NCI-H345 treated with DMSO at 0.1 percent for 48 hours (cell line): ENCODE results near the gene C13orf46.

ENCODE experiments used
- DNase-seq: peaks from one replicate; lab custom pipeline; 2025; ENCODE audit not compliant: unreplicated experiment; lab: John Stamatoyannopoulos, UW

Gene C13orf46

DNA sequence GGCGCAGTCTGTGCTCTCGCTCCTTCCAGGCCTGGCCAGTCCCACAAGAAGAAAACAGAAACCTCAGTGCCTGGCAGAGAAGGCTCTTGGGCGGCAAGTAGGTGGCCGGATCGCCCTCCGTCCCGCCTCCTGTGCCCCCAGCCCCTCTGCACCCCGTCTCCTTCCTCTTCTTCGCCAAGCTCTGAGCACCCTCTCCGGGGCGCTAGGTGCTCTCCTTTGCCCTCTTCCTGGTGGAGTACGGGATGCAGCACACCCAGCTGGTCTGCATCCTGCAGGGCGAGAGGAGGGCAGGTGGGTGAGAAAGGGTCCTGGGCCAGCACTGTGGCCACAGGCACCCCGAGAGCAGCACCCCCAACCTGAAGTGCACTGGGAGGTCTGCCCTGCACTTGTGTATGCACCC lies 17.3 kb downstream of the C13orf46 start:
- DNase-seq, result no peak

DNA sequence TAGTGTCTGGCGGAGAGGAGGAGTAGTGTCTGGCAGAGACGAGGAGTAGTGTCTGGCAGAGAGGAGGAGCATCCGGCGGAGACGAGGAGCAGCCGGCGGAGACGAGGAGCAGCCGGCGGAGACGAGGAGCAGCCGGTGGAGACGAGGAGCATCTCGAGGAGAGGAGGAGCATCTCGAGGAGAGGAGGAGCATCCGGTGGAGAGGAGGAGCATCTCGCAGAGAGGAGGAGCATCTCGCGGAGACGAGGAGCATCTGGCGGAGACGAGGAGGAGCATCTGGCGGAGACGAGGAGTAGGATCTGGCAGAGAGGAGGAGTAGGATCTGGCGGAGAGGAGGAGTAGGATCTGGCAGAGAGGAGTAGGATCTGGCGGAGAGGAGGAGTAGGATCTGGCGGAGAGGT lies 18.2 kb downstream of the C13orf46 start:
- DNase-seq, result no peak

DNA sequence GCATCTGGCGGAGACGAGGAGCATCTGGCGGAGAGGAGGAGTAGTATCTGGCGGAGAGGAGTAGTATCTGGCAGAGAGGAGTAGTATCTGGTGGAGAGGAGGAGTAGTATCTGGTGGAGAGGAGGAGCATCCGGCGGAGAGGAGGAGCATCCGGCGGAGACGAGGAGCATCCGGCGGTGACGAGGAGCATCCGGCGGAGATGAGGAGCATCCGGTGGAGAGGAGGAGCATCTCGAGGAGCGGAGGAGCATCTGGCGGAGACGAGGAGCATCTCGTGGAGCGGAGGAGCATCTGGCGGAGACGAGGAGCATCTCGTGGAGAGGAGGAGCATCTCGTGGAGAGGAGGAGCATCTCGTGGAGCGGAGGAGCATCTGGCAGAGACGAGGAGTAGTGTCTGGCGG lies 18.6 kb downstream of the C13orf46 start:
- no peak for DNase-seq

DNA sequence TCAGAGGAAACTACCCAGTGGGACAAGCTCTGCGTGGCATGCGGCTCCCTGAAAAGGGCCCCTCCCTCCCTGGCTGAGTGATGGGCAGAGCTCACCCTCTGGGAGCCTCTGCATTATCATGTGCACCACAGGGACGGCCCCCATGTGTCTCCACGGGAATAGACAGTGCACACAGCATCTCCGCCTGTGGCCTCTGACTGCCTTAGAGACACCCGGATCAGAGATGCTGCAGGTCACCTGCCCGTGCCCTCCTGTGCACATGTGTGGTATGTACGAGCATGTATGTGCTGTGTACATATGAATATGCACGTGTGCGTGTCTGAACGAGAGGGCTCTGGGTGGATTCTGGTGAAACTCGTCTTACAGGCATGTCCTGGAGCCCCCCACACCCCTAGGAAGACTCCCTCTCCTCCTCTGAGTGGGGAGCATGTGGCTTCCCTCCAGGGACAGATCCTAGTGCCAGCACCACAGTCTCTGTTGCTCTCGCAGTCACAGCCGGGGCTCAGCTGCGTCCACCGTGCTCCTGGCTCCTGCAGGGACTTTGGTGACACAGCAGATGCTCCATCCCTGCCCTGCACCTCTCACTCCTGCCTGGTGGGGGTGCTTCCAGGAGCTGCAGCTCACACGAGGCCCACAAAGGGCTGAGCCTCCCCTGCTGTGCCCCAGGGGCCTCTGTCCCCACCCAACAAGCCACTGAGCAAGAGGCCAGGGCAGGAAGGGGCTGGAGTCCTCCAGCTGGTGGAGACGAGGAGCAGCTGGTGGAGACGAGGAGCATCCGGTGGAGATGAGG lies 19.6 kb downstream of the C13orf46 start:
- DNase-seq, result no peak

DNA sequence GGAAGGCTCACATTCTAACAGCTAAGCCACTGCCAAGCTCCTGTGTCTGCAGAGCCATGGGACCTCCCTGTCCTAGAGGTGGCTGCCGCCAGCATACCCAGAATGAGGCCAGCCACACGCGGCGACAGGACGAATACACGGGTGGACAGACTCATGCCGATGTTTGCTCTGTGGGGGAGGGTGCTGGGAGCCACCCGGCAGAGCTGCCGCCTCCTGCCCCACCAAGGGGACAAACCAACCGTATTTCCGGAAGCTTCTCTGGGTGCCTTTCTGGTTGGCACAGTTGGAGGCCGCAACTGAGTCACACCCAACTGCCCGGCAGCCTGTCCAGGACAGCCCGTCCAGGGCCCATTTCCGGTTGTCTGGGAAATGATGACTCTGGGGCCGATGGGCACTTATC lies 20.3 kb downstream of the C13orf46 start:
- DNase-seq, result no peak

DNA sequence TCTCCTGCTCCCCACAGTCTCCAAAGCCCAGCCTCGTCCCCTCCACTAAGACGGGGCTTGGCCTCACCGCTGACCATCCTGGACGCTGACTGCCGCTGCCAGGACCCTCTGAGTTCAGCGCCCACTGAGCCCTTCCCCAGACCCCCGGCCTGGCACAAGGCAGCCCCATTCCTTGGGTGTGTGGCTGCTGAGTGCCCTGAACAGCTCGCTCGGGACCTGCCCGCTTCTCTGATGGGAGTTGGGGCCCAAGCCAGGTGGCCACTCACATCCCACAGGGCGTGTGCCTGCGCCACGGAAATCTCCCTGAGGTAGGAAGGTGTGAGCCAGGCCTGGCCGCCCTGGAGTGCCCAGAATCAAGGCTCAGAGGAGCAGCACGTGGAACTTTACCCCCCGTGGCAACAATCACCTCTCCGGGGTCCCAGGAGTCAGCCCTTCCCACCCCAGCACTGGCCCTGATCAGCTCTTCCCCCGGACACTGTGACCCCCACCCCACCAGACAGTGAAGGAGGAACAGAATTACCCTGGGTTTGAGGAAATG lies 20.8 kb downstream of the C13orf46 start:
- DNase-seq, result no peak

DNA sequence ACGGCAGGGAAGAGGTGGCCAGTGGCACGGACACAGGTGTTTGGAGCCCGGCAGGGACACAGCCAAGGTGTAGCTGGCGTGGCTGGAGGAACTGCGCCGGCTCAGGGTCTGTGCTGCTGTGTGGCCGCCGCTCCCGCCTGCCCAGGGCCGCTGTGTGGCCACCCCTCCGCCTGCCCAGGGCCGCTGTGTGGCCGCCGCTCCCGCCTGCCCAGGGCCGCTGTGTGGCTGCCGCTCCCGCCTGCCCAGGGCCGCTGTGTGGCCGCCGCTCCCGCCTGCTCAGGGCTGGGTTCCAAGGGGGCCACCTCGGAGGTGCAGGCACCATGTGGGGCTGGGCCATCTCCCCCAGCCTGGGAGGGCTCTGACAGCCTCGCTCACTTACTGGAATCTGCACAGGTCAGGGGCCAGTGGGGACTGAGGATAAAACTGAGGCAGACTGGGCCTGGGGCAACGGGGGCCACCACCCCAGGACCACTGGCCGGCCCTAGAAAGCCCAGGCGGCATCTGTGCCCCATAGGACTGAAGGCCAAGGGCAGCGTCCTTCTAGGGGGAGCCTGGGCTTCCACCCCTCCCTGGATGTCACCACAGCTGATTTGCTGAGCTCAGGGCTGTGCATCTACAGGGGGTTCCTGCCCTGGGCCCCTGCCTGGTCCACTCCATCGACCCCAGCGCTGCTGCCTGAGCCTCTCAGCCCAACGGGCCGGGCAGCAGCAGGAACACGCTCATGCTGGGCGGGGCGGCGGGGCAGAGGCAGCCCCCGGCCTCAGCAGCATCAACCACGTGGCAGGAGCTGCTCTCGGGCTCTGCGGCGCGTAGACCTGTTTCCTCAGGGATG lies 21.5 kb downstream of the C13orf46 start:
- no peak for DNase-seq

DNA sequence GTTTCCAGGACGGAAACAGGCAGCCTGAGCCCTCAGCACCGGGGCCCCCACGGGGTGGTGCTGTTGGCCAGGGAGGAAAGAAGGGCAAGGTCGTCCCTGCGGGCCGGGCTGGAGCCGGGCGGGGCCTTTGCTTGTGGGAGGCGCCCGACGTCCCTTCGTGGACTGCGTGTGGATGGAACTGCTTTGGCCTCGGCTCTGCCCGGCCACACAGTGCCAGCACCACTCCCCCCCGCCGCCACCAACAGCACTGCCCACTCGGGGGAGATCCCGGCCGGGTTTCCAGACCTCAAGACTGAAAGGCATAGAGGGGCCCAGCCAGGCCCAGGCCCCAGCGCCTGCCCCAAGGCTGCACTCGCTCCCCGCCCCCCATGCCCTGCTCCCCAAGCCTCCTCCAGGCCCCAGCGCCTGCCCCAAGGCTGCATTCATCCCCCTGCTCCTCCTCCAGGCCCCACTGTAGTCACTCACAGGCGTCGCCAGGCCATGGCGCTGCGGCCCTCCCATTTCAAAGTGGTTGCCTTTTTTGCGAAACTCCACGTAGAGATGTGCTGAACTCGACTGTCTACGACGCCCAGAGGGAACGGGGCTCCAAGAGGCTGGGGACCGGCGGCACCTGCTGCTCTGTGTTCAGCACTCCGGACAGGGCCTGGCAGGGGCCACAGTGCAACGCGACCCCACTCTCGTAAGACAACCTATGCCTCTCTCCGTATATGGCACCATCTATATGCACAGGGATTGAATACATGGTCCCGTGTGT lies 22.5 kb downstream of the C13orf46 start:
- DNase-seq, result no peak

DNA sequence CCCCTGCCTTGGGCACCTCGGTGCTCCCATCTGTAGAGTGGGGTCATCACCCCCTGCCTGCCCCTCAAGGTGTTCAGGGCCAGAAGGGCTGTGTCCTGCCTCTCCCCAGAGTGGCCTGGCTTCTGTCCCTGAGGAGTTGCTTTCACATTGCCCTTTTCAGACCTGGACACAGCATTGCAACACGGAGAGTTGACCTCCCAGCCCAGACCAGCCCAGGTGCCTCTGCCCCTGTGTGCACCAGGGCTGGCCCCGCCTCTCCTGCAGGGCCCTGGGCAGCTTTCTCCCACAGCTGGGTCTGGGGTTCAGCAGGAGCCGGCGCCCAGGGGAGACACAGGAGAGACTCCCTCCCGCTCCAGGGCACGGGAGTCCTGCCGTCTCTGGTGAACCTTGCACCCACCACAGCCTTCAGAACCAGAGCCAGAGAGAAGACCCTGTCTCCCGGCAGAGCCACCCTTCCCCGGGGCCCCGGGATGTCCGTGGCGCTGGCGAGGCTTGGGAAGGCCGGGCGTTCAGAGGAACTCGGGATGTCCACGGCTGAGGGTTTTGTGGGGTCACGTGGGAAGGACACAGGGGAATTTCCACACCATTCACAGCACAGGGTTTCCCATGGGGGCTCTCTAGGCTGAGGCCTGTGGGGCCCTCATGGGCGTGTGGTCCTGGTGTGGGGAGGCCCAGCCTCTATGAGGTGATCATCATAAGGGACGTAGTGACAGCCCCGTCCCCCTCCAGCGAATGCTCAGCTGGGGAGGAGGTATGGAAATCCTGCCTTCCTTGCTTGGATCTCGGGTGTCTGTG lies 23.2 kb downstream of the C13orf46 start:
- no peak for DNase-seq

DNA sequence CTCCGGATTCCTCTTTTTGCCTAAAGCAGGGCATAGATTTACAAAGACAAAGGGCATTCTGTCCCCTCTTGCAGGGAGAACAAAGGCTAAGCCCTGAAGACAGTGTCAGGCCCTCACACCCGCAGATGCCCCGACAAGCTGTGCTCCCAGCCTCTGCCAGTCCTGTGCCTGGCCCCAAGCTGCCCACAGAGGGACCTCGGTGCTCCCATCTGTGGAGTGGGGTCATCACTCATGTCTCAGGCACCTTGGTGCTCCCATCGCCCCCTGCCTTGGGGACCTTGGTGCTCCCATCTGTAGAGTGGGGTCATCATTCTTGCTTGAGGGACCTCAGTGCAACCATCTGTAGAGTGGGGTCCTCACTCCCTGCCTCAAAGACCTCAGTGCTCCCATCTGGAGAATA lies 24.3 kb downstream of the C13orf46 start:
- no peak for DNase-seq

DNA sequence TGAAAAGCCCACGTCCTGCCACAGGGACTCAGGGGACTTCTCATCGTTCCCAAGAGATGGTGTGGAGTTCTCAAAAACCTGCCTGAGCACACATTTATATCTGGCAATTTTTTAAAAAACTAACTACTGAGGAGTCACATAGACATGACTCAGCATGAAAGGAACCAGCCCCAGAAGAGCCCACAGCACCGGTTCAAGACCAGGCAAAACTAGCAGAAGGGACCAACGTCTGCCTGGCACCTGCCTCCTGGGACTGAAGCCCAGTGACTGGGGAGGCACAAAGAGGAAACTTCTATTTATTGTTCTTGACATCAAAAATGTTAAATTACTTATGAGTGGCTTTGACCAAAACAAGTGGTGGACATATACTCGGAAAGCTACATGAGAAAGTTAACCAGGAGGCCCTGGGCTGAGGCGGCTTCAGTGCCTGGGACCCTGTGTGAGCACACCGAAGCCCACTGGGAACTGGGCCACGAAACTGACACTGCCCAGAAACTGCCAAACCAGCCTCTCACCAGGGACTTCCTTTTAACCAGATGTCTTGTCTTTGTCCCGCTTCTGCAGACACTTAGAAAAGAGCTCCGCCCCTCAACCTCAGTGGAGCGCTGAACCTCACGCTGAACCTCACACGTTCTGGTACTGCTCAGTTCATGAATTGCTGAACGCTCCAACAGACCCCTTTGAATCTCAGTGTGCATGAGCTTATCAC lies 25.7 kb downstream of the C13orf46 start:
- DNase-seq, result no peak

DNA sequence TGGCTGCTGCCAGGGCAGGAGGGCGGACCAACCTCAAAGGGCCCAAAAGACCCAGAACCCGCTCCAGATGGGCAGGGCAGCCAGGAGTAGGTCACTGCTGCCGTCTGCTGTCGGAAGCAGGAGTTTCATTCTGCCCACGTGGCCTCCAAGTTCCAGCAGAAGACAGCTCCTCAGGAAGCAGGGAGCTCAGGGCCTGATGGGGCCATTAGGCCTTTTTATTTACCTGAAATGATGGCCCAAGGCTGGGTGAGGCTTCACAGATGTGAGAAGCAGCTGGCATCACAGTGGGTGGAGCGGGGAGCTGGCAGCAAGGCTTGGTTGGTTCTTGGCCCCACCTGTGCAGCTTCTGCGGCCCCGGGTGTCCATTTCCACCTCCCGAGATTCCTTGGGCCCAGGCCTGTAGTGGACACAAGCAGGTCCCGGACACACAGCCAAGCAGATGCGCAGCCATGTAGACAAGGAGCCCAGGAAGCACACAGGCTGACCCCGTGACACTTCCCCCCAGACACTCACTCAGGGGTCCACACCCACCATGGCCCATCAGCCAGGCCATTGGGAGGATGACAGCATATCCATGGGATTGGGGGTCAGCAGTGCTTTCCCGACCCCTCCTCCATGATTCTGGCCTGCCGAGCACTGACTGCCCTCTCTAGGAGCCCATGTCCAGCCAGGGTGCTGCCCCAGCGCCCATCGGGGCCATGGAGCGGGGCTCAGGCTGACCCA lies 26.4 kb downstream of the C13orf46 start:
- no peak for DNase-seq

DNA sequence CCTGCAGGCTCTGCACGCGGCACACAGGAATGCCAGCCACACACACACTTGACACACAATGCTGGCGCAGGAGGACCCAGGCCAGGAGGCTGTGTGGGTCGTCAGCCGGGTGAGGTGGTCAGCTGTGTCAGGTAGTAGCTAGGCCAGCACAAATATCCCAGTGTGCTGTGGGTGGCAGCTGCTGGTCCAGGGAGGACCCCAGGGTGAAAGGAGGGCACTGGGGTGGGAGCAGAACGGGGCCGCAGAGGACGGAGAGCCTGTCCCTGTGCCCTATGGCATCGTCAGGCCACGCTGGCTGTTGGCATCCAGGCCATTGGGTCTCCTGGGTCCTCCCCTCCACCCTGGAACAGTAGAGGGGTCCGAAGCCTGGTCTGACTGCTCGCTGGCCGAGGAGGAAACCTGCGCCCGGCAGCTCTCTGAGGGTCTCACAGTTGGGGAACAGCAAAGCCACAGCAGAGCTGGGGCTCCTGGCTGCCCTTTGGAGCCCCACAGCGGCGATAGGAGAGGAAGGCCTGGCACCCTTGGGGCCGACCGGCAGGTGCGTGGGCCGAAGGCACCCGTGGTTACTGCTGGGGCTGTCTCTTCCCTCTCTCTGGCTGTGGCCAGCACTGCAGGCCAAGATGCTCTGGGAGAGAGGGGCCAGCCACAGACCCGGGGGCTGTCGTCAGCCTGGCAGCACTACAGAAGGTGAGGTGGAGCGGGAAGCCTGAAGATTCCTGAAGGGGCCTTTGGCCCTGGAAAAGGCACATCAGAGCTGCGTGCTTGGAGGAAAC lies 27.3 kb downstream of the C13orf46 start:
- DNase-seq, result no peak

DNA sequence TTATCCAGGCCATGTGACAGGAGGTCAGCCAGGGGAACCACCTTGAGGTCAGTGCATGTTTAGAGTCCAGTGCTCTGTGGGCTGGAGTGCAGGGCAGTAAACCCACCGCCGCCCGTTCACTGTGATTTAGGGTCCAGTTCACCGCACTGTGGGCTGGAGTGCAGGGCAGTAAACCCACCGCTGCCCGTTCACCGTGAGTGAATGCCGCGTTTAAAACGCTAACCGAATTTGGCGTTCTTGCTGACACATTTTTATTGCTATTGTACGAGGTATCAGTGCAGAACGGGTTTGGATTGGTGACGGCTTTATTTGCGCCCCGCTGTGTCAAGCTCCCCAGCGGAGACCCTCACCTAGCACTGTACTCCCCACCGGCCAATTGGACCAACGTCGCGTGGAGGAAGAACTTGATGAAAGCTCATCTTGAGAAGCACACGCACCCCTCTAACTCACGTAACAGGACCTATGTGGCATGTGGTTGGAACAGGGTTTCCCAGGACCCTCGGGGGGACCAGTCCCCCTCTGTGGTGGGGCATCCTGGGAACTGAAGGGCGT lies 27.9 kb downstream of the C13orf46 start:
- DNase-seq, result no peak

DNA sequence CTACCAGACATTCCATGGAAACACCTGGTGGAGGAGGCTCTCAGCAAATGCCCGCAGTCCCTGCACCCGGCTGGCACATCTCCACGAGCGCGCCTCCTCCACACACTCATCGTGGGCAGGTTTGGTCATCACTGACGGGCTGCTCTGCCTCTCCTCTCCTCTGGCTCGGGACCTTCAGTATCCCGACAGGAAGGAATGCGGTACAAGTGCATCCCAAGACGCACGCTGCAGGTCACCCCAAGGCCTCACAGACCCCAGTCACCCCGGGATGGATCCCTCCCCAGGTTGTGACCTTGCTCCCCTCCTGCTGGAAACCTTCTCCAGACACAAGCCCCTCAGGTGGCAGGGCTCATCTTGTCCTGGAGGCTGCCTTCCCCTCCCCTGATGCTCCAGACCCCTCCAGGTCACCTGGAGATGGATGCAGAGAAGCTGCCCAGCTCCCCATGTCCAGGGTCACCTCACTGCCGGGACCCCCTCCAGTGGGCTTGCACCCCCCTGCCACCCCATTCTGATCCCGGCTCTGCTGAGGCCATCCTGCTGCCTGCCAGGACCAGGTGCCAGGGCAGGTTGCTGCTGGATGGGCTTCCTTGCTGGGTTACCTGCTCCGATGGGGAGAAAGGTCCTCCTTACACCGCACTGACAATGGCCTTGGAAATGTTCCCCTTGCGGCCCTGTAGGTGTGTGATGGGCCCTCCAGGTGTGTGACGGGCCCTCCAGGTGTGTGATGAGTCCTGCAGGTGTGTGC lies 29.9 kb downstream of the C13orf46 start:
- no peak for DNase-seq

DNA sequence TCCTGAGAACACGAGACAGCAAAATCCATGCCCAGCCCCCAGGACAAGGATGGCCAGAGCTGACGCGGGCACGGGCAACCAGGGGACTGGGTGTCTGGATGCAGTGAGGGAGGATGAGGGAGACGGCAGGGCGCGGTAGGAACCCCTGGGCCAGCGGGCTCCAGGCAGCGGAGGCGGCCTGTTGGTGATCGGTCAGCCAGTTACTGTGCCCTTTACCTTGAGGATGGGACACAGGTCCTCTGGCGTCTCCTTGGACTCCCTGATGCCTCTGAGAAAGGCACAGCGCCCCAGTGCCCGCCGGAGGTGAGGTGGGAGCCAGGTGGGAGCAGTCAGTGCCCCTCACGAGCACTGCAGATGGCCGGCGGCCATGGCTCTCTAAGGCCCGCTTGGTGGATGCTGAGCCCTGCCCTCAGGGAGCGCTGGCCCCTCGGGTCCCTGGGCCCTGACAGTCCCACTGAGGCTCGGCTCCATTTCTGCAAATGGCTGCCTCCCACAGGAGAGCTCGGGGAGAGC lies 31.2 kb downstream of the C13orf46 start:
- DNase-seq, result no peak

DNA sequence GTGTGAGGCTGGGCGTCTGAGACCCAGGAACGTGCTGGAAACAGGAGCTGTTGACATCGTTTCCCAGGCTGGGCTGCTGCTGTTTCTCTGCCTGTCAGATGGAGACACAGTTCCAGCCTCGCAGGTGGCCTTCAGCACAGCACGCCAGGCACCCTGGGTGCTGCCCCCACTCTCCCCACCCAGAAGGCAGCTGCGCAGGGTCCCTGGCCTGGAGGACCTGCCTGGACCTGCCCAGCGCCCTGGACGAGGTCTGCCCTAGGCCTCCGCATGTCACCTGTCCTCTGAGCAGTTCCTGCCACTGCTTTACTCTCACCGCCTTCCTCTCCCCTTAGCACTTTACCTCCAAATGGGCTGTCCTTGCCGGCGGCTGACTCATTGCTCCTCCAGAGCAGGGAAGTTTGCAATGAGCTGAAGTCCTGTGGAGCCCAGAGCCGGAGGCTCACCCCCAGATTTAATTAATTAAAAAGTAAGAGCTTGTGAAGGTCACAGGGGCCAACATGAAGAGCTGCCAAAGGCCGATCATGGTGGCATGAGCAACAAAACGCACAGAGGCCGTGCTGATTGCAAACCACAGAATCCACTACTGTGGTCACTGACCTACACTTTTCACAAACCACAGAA lies 32.2 kb downstream of the C13orf46 start:
- DNase-seq, result peak; percentile 29
